Activated CD4-positive, alpha-beta T cell treated with anti-CD3 and anti-CD28 coated beads, Interleukin-2, amount 50 U/mL, for 4 hours (primary cell): ENCODE results near the gene HOXB7.

ENCODE experiments used
- DNase-seq, 2 experiments: peaks; one replicate each; pipeline ENCODE4 v3.0.0-alpha.2; 2020

Gene HOXB7

DNA sequence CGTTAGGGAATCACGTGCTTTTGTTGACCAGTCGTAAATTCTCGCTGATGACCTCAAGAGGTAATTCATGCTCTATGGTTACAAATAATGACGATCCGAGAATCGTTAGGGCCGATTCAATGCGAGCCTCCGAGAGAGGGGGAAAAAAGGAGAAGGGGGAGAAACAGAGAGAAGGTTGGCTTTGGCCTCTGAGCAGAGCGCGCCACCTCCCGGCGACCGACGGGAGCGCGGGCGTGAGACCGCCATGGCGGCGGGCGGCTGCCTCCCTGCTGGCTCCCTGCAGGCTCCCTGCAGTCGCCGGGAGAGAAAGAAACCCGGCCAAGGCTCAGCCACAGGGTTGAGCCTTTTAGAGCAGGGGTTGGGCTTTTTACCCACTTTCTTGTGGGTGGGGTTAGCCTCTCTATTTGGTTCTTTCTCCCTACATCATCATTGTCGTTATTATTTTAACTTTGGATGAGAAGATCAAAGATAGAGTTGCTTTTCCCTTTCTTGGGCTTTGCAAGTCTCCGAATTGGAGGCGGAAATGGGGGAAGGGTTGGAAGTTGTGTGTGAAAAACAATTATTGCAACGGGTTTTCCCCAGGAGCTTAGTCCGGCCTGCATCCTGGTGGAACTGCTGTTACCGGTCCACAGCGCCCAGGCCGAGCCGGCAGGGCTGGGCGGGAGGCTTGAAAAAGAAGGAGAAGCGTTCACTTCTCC lies 16.8 kb downstream of the HOXB7 start:
- peak; percentile 77 to 78 for DNase-seq

DNA sequence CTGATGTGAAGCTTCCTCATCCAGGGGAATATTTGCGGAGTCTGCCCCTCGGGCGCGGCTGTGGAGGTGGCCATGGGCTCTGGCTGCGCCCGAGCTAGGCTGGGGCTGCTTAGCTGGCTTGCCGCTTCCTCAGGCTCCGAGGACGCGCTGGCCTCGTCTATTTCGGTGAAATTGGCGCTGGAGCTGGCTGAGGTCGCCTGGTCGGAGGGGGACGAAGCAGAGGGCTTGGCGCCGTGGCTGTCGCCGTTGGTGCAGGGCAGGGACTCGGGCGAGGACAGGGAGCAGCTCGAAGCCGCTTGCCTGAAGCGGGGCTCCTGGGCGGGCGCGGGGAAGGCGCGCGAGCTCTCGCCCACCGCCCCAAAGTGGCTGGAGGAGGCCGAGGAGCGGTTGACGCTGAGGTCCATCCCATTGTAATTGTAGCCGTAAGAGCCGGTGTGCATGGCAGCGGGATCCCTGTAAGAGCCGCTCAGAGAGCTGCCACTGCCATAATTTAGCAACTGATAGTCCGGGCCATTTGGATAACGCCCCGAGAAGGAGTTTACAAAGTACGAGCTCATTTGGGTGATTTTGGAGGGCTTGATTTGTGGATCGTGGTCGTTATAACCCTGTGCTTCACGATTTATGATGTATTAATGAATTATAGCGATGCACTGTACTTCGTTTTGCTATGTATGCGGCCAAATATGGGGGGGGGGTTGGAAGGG lies 17.5 kb downstream of the HOXB7 start, which contains the start of gene HOXB5:
Gene HOXB5 (minus strand): TSS at position 654 of the 704 bp plus-strand sequence. CDS start 97 bp downstream, at position 557.
- DNase-seq: no peak

- DNase-seq: no peak
These were observed 18.2 kb downstream of the HOXB7 start for GRCh38 chr17:48592577-48592976.

- DNase-seq: no peak
These were observed 18.7 kb downstream of the HOXB7 start for GRCh38 chr17:48592057-48592514.

- no peak for DNase-seq
These were observed 19.4 kb downstream of the HOXB7 start for GRCh38 chr17:48591255-48592056.

GRCh38 chr17:48590607-48591161 lies 20.1 kb downstream of the HOXB7 start:
- DNase-seq: no peak

- no peak for DNase-seq
These were observed 20.8 kb downstream of the HOXB7 start, which contains the start of gene HOXB3 for GRCh38 chr17:48589831-48590606. Gene HOXB3 (minus strand): TSS chr17:48590241. CDS start chr17:48552474, 37,767 bp downstream.

DNA sequence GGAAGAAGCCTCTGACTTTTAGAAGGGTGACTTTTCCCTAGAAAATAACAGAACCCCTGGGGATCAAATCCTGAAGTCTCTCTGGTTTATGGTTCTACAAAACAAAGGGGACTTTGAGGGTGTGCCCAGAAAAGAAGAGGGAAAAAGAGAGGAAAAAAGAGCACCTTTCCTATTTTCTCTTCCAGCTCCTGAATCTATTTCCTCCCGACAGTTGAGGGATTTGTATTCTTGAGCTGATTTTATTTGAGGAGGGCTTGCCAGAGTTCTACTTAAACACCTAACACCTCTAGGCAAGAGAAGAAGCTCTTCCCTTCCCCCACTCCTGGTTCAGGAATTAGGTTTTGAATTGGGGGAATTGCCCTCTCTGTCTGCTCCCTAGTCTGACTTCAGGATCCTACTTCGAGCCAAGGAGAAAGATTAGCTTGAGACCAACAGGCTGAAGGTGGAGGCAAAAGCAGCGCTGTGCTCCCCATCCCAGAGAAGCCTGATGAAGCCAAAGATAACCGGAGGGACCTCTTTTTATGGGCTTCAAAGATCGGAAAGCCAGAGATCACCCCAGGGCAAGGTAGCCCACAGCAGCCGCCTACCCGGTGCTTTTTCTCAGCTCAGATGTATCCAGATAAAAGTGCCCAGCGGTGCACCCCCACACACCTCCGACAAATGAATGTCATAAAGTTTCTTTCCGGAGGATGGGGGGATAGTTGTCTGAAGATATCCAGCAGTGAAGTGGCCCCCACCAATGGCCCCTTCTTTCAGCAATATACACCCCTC lies 21.6 kb downstream of the HOXB7 start:
- DNase-seq: no peak

DNA sequence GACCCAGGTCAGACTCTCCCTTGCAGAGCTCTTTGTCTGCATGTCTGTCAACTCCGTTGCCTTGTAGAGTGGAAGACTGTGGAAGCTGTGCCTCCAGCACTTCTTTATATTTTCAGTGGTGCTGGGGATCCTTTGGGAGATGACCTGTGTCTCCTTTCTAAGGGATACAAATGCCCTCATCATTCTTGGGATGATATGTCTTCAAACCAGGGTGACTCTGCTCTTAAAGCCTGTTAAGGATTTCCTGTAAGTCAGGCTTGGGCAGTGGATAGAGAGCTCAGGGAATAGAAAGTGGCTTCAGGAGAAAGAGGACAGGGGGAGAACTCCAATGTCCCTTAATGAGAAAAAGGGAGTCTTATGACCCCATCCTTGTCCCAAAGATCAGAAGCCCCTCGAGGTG lies 22.3 kb downstream of the HOXB7 start:
- DNase-seq: no peak

- DNase-seq: no peak
These were observed 22.8 kb downstream of the HOXB7 start for GRCh38 chr17:48588074-48588415.

- DNase-seq: no peak
These were observed 23.3 kb downstream of the HOXB7 start for GRCh38 chr17:48587276-48588073.

DNA sequence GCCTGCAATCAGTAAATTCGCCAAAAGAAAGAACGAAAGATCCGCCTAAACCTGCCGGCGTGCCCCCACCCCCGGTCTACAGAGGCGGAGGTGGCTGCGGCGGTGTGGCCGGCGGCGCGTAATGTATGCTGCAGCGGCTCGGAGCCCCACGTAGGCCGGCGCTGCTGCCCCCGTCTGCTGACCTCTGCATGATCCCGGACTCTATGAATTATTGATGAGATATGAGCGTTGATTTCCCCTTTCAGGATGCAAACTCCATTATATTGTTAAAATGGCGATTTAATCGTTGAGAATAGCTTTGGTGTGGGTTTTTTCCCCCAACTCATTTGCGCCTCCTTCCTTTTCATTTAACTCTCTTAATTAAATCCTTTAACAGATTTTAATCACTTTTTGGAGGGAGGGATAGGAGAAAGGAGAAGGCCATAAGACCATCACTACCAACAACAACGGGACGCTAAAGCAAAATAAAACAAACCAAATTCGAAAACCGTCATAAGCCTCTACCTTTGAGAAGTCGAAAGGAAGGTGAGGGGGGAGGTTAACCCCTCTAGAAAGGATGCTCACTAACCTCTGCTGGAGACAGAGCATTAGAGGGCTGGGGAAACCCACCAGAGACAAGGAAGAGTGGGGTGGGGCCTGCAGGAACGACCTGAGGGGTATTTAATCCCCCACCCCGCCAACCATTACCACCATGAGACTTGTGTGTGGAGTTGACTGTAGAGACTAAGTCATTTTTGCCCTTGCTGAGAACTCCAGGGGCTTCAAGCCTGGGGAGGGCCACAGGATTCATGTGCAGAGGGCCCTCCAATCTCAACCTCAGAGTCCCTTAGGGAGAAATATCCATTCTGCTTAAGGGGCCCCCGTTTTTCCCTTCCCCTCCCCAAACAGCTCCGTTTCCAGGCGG lies 24.2 kb downstream of the HOXB7 start:
- DNase-seq: no peak

DNA sequence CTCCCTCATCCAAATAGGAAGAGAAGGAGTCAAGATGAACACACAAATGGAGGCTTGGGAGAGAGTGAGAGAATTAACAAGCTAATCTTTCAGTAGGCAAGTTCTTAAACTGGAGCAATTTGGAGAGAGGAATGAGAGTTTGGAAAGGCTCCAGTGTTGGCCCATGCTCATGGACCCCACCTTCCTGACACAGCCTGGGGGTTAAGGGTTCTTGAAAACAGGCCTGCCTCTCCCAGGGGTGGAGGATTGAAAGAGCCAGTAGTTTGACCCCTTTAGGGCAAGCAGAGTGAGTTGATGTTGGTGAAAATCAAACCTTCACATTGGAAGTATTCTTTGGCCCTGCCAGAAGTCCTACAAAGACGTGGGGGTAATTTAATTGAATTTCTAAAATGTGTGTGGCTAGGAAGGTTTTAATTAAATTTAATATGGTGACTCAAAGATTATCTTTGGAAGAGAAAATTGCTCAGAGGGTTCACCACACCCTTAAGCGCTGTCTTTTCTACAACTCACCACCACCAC lies 26.5 kb downstream of the HOXB7 start:
- DNase-seq: no peak

DNA sequence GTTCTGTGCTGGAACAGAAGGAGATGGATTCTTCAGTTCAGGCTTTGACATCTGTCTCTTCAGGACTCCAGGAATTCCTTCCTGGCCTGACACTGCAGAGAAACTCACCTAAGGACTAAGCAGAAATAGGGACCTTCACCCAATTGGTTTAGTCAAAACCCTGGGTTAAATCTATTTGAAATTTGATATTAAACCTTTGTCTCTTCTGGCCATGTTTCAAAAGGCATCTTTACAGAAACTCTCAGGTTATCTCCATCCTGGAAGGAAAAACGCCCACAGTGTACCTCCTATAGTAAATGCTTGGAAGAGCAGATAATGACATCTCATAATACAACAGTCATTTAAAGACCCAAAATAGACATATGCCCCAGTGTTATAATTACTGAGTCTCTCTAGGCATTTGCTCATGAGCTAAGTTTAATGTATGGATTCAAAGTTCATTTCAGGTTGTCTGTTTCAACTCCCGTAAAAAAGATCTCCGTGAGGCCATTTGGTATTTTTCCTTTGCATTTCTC lies 27.1 kb downstream of the HOXB7 start:
- DNase-seq: no peak

DNA sequence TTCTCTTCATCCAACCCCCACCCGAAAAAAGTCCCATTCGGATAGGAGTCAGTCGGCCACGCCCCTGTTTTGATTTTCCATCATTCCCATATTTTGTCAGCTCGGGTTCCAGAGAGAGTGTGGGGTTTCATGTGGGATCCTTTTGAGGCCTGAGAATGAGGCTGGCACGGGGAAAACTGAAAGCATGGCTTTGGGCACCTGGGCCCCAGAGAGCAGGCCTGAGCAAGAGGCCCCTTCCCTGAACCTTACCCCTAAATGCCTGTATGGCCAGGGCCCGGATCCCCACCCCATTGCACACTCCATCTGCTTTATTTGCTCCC lies 28.1 kb downstream of the HOXB7 start:
- DNase-seq: no peak

- no peak for DNase-seq
These were observed 30.9 kb downstream of the HOXB7 start for GRCh38 chr17:48579760-48580554.

DNA sequence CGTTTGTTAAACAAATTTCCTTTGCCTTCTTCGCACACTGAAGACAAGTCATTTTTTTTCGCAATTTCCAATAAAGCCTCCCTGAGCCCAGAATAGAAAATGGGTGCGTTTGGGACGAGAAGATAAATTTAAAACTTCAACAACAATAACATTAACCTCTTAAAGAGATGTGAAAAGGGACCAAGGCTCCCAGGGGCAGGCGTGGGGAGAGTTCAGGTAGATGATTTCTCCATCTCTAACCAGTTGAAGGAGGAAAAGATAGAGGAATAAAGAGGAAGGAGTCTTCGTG lies 31.4 kb downstream of the HOXB7 start:
- no peak for DNase-seq

GRCh38 chr17:48578616-48579470 lies 32.0 kb downstream of the HOXB7 start:
- DNase-seq: no peak
